ENCODE measurements around the gene MFSD6.

DNA sequence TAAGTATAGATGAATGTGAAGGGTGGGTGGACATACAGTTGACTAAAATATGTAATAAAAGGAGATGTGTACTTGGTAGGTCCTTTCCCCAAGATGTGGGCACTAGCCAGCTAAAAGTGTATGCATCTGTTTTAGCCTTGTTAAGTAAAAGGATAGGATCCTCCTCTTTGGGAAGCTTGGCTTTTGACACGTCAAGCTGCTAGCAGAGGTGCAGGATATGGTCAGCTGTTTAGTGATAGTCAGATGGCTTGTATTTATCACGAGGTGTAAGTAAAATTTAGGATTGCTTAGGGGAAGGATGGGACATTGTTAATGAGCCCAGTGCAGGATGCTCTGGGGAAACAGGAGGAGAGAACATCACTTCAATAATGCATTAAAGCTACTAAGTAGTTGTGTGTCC is 1.5 kb downstream of the MFSD6 start:
- TF ChIP-seq, protein P1, sequence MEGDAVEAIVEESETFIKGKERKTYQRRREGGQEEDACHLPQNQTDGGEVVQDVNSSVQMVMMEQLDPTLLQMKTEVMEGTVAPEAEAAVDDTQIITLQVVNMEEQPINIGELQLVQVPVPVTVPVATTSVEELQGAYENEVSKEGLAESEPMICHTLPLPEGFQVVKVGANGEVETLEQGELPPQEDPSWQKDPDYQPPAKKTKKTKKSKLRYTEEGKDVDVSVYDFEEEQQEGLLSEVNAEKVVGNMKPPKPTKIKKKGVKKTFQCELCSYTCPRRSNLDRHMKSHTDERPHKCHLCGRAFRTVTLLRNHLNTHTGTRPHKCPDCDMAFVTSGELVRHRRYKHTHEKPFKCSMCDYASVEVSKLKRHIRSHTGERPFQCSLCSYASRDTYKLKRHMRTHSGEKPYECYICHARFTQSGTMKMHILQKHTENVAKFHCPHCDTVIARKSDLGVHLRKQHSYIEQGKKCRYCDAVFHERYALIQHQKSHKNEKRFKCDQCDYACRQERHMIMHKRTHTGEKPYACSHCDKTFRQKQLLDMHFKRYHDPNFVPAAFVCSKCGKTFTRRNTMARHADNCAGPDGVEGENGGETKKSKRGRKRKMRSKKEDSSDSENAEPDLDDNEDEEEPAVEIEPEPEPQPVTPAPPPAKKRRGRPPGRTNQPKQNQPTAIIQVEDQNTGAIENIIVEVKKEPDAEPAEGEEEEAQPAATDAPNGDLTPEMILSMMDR (IDR thresholded peaks at IDR 0.05): no peak
- no peak for TF ChIP-seq POLR2A (IDR thresholded peaks at IDR 0.05)
